HG03342 (cell line): ENCODE data around the gene KDM5A.

Experiments
- ATAC-seq: cut with Tn5 transposase; IDR thresholded peaks from one replicate; pipeline ENCODE4 v1.9.1; 2021; ENCODE audit warnings: mild to moderate bottlenecking, moderate library complexity; ENCODE audit not compliant: unreplicated experiment

KDM5A gene

GRCh38 chr12:275812-276211 is 113.3 kb downstream of the KDM5A start:
- no peak for ATAC-seq

DNA sequence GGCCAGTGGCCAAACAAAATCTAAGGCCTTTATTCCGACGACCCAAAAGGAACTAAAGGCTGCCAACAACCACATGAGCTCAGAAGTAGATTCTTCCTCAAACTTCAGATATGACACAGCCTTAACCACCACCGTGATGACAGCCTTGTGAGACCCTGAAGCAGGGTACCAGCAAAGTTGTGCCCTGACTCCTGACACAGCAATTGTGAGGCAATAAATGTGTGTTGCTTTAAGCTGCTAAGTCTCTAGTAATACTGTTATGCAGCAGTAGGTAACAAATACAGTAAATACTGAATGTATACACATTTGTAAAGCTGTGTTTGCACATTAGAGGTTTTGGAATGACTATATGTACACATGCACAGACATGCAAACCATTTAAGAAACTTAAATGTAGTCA is 115.7 kb downstream of the KDM5A start:
- ATAC-seq: no peak

- no peak for ATAC-seq
Measured at GRCh38 chr12:272942-273341, 116.2 kb downstream of the KDM5A start.

DNA sequence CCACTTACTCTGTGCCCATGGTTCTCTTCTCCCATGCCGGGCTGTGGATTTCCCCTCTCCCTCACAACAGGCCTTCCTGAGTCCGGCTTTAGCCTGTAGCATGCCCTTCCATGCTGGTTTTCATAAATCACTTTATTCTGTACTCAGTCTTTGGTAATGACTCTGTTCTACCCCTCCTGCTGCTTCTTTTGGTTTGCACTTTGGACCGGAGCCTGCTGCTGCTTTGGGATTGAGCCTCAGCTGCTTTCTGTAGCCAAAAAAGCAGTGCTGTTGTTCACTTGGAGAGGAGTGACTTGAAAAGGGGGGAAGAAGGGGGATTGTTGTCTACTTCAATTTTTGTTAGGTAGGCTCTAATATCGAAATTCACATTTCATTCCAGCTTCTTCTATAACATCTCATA is 118.0 kb downstream of the KDM5A start:
- no peak for ATAC-seq

- no peak for ATAC-seq
Measured at GRCh38 chr12:269191-269590, 119.9 kb downstream of the KDM5A start.

DNA sequence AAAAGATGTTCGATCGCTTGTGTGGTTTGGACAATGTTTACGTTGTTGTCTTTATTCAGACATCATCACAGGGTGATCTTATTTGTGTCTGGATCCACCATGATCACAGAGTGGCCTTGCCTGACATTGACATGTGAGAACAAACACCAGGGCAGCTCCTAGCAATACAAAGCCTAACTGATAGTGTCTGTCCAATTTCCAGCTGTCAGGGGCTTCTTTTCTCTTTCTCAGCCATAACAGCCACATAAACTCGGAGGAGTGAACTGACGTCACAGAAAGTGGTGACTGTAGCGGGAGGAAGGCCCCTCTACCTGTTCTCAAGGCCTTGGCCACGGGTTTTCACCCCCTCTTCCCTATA is 120.7 kb downstream of the KDM5A start:
- ATAC-seq: no peak

- ATAC-seq: no peak
Measured at GRCh38 chr12:267581-268482, 121.3 kb downstream of the KDM5A start.

- ATAC-seq: no peak
Measured at GRCh38 chr12:265096-265495, 124.0 kb downstream of the KDM5A start.

DNA sequence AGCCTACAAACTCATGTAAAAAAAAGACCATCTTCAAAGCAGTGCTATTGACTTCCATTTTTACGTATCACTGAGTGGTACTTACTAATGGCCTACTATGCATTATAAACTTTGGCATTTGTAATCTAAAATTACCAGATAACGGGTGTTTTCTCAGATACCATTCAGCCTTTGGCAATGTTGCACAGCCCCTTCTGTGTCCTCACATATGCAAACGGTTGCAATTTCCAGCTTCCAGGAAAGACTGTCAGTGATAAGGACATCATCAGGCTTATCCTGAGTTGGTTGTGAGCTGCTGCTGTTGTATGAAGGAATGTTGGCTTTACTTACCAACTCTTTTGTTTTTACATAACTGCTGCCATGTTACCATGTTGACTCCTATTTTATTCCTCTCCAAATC is 124.9 kb downstream of the KDM5A start:
- ATAC-seq: no peak

- ATAC-seq: no peak
Measured at GRCh38 chr12:263574-263973, 125.5 kb downstream of the KDM5A start.

GRCh38 chr12:262817-263216 is 126.3 kb downstream of the KDM5A start, which contains the start of gene SLC6A13:
TSS of gene SLC6A13 (minus strand) at chr12:262836. CDS start at chr12:260052, 2,784 bp downstream.
- ATAC-seq: no peak

GRCh38 chr12:262113-262512 is 127.0 kb downstream of the KDM5A start:
- no peak for ATAC-seq

DNA sequence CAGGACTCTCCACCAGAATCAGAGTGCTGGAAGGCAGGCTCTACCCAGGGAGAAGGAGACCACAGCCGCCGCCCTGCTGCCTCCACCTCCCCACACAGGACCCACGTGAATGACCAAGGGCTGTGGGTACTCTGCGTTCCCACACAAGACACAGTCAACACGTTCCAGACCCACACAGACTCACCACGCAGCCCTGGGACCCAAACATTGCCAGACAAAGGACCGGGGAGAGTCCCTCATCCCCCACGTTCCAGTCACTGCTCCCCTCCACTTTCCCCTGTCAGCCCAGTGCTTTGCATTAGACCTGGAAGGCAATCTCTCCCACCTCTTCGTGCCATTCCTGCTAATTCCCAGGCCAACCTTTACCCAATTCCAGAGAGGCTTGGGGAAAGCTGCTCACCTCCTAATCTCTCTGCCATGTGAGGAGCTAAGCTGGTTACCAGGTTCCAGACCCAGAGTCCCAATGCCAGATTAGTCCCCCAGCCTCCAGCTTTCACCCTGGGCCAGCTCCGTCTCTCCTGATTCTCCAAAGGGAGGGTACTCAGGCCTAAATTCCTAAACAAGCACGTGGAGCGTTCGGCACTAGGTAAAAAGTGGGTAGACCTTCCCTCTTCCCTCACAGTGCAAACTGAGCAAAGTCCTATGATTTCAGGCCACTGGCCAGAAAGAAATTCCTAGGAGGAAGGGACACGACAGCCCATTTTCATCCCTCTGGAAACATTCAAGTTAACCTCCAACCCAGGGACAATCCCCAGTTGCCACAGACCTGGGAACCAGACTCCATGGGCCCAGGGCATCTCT is 131.4 kb downstream of the KDM5A start:
- no peak for ATAC-seq

GRCh38 chr12:256958-257357 is 132.2 kb downstream of the KDM5A start:
- ATAC-seq: no peak

- no peak for ATAC-seq
Measured at GRCh38 chr12:256225-256624, 132.9 kb downstream of the KDM5A start.

- ATAC-seq: no peak
Measured at GRCh38 chr12:254912-255311, 134.2 kb downstream of the KDM5A start.

DNA sequence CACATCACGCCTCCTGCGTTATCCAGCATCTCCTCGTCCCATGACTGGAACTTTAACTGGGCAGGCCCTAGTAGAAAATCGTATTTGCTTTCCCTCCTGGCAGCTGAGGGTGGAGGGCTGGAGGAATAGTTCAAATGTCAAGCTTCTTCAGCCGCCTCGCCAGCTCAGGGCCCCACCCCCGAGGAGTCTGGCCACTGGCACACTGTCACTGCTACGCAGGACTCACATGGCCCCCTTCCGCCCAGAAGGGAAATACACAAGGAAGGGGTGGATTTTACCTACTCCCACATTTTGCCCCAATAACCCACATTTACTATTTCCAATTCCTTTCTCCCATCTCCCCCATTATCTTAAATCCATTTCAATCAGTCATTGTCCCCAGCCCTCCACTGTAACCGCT is 135.1 kb downstream of the KDM5A start:
- ATAC-seq: no peak

DNA sequence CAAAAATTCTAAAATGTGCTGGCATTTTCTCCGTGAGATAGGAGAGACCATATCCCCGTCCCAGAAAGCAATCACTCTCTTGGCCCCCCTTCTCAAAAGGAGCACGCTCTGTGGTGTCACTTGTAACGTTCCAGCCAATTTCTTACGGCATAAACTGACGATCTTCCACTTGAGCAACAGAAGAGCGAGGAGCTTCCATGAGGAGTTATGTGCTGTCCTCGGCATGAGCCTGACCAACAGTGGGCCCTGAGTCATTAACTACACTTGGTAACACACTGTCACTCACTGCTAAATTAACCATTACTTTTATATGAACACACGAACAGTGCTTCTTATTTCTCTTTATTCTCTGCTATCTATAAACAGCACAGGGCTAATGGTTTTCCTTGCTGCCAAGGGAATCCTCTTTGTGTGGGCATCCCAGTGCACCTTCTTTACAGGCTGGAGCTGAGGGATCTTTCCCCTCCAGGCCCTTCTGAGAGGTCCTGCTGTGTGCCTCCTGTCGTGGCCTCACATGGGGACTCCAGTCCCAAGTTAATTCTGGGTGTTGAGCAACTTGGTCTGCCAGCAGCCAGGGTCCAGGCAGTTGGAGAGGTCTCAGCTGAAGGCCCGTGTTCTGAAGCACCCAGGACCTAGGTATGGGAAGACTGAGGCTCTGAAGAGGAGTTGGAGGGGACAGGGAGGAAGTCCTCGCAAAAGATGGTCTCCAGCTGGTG is 135.8 kb downstream of the KDM5A start:
- ATAC-seq: no peak

DNA sequence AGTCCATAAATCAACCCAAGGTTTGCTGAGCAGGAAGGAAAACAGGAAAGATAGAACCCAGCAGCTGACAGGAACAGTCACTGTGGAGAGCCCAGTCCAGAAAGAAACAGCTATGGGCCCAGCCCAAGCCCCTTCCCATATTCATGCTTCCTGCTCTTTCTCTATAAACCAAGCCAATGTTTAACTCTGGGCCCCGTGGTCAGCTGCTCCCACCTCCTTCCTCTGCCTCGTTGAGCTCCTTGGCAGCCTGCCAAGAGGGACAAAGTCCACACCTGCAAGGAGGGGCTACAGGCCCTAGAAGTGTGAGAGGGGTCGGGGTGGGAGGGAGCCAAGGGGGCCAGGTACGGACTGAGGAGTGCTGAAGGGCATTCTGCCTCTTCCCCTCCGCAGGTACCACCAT is 136.5 kb downstream of the KDM5A start:
- no peak for ATAC-seq

DNA sequence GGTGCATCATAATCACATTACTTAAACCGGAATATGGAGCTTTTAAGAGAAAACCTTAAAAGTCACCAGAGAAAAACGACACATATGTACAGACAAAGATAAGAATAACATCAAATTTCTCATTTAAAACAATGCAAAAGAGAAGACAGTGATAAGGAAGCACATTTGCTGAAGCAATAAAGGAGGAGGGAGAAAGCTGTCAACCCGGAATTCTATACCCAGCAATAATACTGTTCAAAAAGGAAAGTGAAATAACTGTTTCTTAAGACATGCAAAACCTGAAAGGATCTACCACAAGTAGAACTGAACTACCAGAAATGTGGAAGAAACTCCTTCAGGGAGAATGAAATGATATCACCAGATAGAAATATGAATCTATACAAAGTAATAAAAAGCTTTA is 141.8 kb downstream of the KDM5A start:
- no peak for ATAC-seq

GRCh38 chr12:243381-243780 is 145.7 kb downstream of the KDM5A start:
- no peak for ATAC-seq
